ENCODE measurements around the gene LRMDA. TPM values are rescaled to one million over a fixed set of nuclear protein-coding genes. Genes with fewer than 3 reads are reported as not detected.

The LRMDA gene
- polyA plus RNA-seq, 3 donors: 39.8 to 59.6 (median 56.4) TPM

- Histone ChIP-seq H3K36me3 (replicated peaks in 1 of 2; ENCODE audit: control insufficient read depth in 1 of 2, insufficient read depth in 2 of 2, low read length in 2 of 2) (no peaks in the 10 kb centered on the region), H3K79me2 (ENCODE audit: insufficient read depth, low read length) (no peaks in the 10 kb centered on the region), H3K9ac (ENCODE audit: insufficient read depth, low read length, poor library complexity, severe bottlenecking) (no peak overlapping the region), H3K4me3 (replicated peaks in 1 of 3; ENCODE audit: low read depth in 2 of 3, low read length in 3 of 3) (no peak overlapping the region), H2AFZ (ENCODE audit: insufficient read depth, low read depth, low read length, poor library complexity, severe bottlenecking) (no peak overlapping the region), H3K27ac (ENCODE audit: low read depth in 1 of 2, low read length in 2 of 2) (no peak overlapping the region), H4K20me1 (ENCODE audit: insufficient read depth, low read length) (no peaks in the 10 kb centered on the region), H3K4me1 (ENCODE audit: control insufficient read depth in 1 of 2, insufficient read depth in 2 of 2, low read length in 2 of 2) (peaks cover 0 to 3% of the 10 kb centered on the region in 2 donors), H3K27me3 (ENCODE audit: control insufficient read depth in 2 of 2, insufficient read depth in 2 of 2, low read length in 2 of 2) (no peaks in the 10 kb centered on the region), H3K9me3 (replicated peaks in 1 of 2; ENCODE audit: control insufficient read depth in 1 of 2, insufficient read depth in 1 of 2, low read length in 2 of 2) (no peaks in the 10 kb centered on the region), H3K4me2 (replicated peaks; ENCODE audit: extremely low read depth, low read length, poor library complexity, severe bottlenecking) (no peak overlapping the region)
- Mint-ChIP-seq H3K9me3 (peaks cover 0 to 1% (median 0%) of the 10 kb centered on the region in 7 donors), H3K27me3 (ENCODE audit: low read depth in 3 of 3) (no peaks in the 10 kb centered on the region), H3K36me3 (peaks cover 0 to 1% of the 10 kb centered on the region in 2 donors), H3K27ac (no peak overlapping the region), H3K4me3 (no peak overlapping the region), H3K4me1 (peaks cover 7% of the 10 kb centered on the region)
- no peak for TF ChIP-seq CTCF (IDR thresholded peaks at IDR 0.05)
- WGBS (ENCODE audit: insufficient coverage): 83% methylated on average over 1 of the region's 1 CpG
- intact Hi-C loops (cut with micrococcal nuclease): loop anchor here in 1 of 2 donors (5.0 kb wide), 1 partner anchor 1151 kb away; no protein-coding TSS in a partner anchor
- no peak for DNase-seq
These were observed 1117.3 kb downstream of the LRMDA start for GRCh38 chr10:76548716-76549115.

- Mint-ChIP-seq H3K27ac (no peak overlapping the region), H3K4me3 (no peak overlapping the region), H3K27me3 (ENCODE audit: low read depth in 3 of 3) (no peaks in the 10 kb centered on the region), H3K9me3 (peaks cover 0 to 1% (median 0%) of the 10 kb centered on the region in 7 donors), H3K36me3 (peaks cover 0 to 6% of the 10 kb centered on the region in 2 donors), H3K4me1 (peaks cover 7% of the 10 kb centered on the region)
- Histone ChIP-seq H3K79me2 (ENCODE audit: insufficient read depth, low read length) (no peaks in the 10 kb centered on the region), H3K36me3 (replicated peaks in 1 of 2; ENCODE audit: control insufficient read depth in 1 of 2, insufficient read depth in 2 of 2, low read length in 2 of 2) (no peaks in the 10 kb centered on the region), H3K9me3 (replicated peaks in 1 of 2; ENCODE audit: control insufficient read depth in 1 of 2, insufficient read depth in 1 of 2, low read length in 2 of 2) (no peaks in the 10 kb centered on the region), H3K27me3 (ENCODE audit: control insufficient read depth in 2 of 2, insufficient read depth in 2 of 2, low read length in 2 of 2) (no peaks in the 10 kb centered on the region), H4K20me1 (ENCODE audit: insufficient read depth, low read length) (no peaks in the 10 kb centered on the region), H3K4me2 (replicated peaks; ENCODE audit: extremely low read depth, low read length, poor library complexity, severe bottlenecking) (no peak overlapping the region), H3K4me1 (ENCODE audit: control insufficient read depth in 1 of 2, insufficient read depth in 2 of 2, low read length in 2 of 2) (peaks cover 0 to 3% of the 10 kb centered on the region in 2 donors), H3K9ac (ENCODE audit: insufficient read depth, low read length, poor library complexity, severe bottlenecking) (no peak overlapping the region), H3K4me3 (replicated peaks in 1 of 3; ENCODE audit: low read depth in 2 of 3, low read length in 3 of 3) (no peak overlapping the region), H3K27ac (ENCODE audit: low read depth in 1 of 2, low read length in 2 of 2) (no peak overlapping the region), H2AFZ (ENCODE audit: insufficient read depth, low read depth, low read length, poor library complexity, severe bottlenecking) (no peak overlapping the region)
- intact Hi-C loops (cut with micrococcal nuclease): loop anchor here in 1 of 2 donors (5.0 kb wide), 1 partner anchor 1152 kb away; no protein-coding TSS in a partner anchor
- no peak for DNase-seq
- TF ChIP-seq CTCF (IDR thresholded peaks at IDR 0.05): no peak
- WGBS (ENCODE audit: insufficient coverage): 83% methylated on average over 3 of the region's 3 CpGs
These were observed 1117.7 kb downstream of the LRMDA start for GRCh38 chr10:76549171-76549570.

All from CD14-positive monocyte (primary cell).